BJ (cell line): Measurements from ENCODE around the gene MYO1D. TPM values are rescaled to one million over a fixed set of nuclear protein-coding genes. Genes with fewer than 3 reads are reported as not detected.

ENCODE experiments used
- CTCF ChIA-PET: fragments of 350-600 bp; formaldehyde crosslinking; extraction: SDS; loops from one replicate; lab custom pipeline; 2021; ENCODE audit warnings: antibody characterized with exemption, inconsistent platforms; lab: Yijun Ruan, JAX
- POLR2A ChIA-PET: fragments of 300-600 bp; sonication (Branson Sonifier 250); formaldehyde crosslinking; extraction: SDS; loops from one replicate; lab custom pipeline; 2021; ENCODE audit warnings: antibody characterized with exemption; lab: Charles Lee
- DNase-seq: peaks from one replicate; pipeline ENCODE4 v3.0.0-alpha.2; 2011; ENCODE audit warnings: low read depth
- H3K27me3 ChIP-seq: 2 replicates; pipeline ENCODE4 v1.6.0; 2011; ENCODE audit warnings: low read length; ENCODE audit not compliant: control insufficient read depth, insufficient read depth
- H3K36me3 ChIP-seq: 2 replicates; pipeline ENCODE4 v1.5.1; 2011; ENCODE audit warnings: low read length; ENCODE audit not compliant: control insufficient read depth, insufficient read depth
- H3K4me3 ChIP-seq: 2 replicates; pipeline ENCODE4 v1.5.1; 2011; ENCODE audit warnings: low read depth, mild to moderate bottlenecking, control low read depth, low read length
- CTCF ChIP-seq: IDR thresholded peaks from 2 replicates; pipeline ENCODE4 v1.5.1; 2011; ENCODE audit warnings: low read depth, mild to moderate bottlenecking, control low read depth, inconsistent platforms, low read length, moderate library complexity; ENCODE audit not compliant: insufficient read depth
- polyA plus RNA-seq: library from polyadenylated mRNA; depleted of rRNA; stranded (reverse); fragments of >200 nt; gene quantifications from 2 replicates; pipeline ENCODE4 v1.2.3, GENCODE V29; 2011

The MYO1D gene
- polyA plus RNA-seq, 1 experiment = 23.6 TPM

- no peak for DNase-seq
- CTCF ChIA-PET = interaction anchor here (0.5 to 2.7 kb wide), 6 partner anchors 8 to 183 kb away, joined by 3 to 15 read pairs (median 4); partner anchors contain the start of gene MYO1D
- no peak for TF ChIP-seq CTCF
- Histone ChIP-seq H3K36me3 (no peaks in the 10 kb centered on the region), H3K27me3 (no peaks in the 10 kb centered on the region), H3K4me3 (no peak overlapping the region)
- POLR2A ChIA-PET = no interaction called here
Measured at GRCh38 chr17:32792207-32792606, 84.7 kb downstream of the MYO1D start.

- TF ChIP-seq CTCF = no peak
Measured at GRCh38 chr17:32786169-32786568, 90.8 kb downstream of the MYO1D start.

GRCh38 chr17:32784113-32784512 lies 92.8 kb downstream of the MYO1D start:
- ChIA-PET POLR2A (no interaction called here), CTCF (interaction anchor here (1.0 to 8.1 kb wide), 8 partner anchors 9 to 214 kb away, joined by 3 to 133 read pairs (median 5); partner anchors contain the start of gene MYO1D)
- DNase-seq = no peak
- Histone ChIP-seq H3K4me3 (no peak overlapping the region), H3K36me3 (no peaks in the 10 kb centered on the region), H3K27me3 (no peaks in the 10 kb centered on the region)
- no peak for TF ChIP-seq CTCF

More at GRCh38 chr17:32786169-32786568, 90.8 kb downstream of the MYO1D start:
- DNase-seq = no peak
- Histone ChIP-seq H3K4me3 (no peak overlapping the region), H3K27me3 (no peaks in the 10 kb centered on the region), H3K36me3 (no peaks in the 10 kb centered on the region)
- ChIA-PET CTCF (interaction anchor here (1.0 to 3.1 kb wide), 4 partner anchors 84 to 212 kb away, joined by 5 to 22 read pairs (median 6); partner anchors contain the start of gene MYO1D), POLR2A (no interaction called here)

GRCh38 chr17:32783602-32784001 lies 93.3 kb downstream of the MYO1D start:
- ChIA-PET POLR2A (interaction anchor here (0.6 kb wide), 1 partner anchor 97 kb away, joined by 3 read pairs; no protein-coding TSS in a partner anchor), CTCF (interaction anchor here (0.7 to 8.1 kb wide), 23 partner anchors 9 to 300 kb away, joined by 3 to 133 read pairs (median 4); partner anchors contain the start of gene MYO1D)
- no peak overlapping the region for H3K4me3 ChIP-seq
- H3K36me3 ChIP-seq = no peaks in the 10 kb centered on the region
- H3K27me3 ChIP-seq = no peaks in the 10 kb centered on the region
- peak; percentile 54 for TF ChIP-seq CTCF
- no peak for DNase-seq

GRCh38 chr17:32780721-32781120 lies 96.2 kb downstream of the MYO1D start:
- CTCF ChIA-PET = interaction anchor here (1.4 to 8.1 kb wide), 6 partner anchors 12 to 156 kb away, joined by 5 to 133 read pairs (median 12); partner anchors contain the start of gene MYO1D

More at GRCh38 chr17:32780721-32781120, 96.2 kb downstream of the MYO1D start:
- POLR2A ChIA-PET = no interaction called here
- Histone ChIP-seq H3K4me3 (no peak overlapping the region), H3K36me3 (no peaks in the 10 kb centered on the region), H3K27me3 (no peaks in the 10 kb centered on the region)
- DNase-seq = no peak
- no peak for TF ChIP-seq CTCF
